GM15510 (cell line): ENCODE results near the gene MAGEA8.
"Not testable (repeated sequence)": the region's sequence is repeated elsewhere in the genome, so short reads cannot be mapped to it uniquely, and the experiment has no call there.

Source experiments
- POLR2A ChIP-seq: IDR thresholded peaks from 3 replicates; pipeline ENCODE4 v1.6.1; 2011; ENCODE audit warnings: borderline replicate concordance; ENCODE audit not compliant: insufficient read length; ENCODE audit errors: extremely low read depth

The MAGEA8 gene

DNA sequence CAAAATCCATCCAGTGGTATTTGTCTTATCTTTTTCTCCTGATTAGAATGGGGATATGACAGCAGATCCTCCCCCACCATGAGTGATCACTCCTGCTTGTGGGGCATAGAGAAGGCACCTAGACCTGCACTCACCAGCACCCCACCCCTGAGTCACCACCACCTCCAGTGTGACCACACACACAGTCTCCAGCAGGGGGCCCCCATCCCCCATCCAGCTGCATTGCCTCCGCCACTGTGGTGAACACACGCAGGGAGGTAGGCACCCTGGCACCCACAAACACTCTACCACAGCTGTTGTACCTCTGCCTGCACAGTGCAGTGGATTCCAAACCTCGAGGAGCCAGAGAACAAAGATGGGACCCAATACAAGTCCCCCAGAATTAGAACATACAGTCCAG lies 9.0 kb upstream of the MAGEA8 start:
- TF ChIP-seq POLR2A, result no peak

DNA sequence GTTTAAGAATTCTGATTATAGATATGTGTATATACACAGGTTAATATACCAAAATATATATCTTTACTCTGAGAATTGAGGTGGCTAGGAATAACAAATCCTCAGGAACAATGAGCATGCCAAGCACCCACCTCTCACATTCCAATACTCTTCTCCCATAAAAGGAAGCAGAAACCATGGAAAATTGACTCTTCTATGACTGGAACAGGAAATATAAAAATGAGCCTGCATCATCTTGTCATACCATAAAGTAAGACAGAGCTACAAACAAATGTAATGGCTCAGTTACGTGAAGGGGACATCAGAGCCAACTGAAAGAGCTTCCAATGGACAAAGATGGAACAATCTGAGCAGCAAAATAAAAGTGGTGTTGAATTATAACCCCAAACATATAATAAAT lies 3.8 kb upstream of the MAGEA8 start:
- TF ChIP-seq POLR2A, result no peak

DNA sequence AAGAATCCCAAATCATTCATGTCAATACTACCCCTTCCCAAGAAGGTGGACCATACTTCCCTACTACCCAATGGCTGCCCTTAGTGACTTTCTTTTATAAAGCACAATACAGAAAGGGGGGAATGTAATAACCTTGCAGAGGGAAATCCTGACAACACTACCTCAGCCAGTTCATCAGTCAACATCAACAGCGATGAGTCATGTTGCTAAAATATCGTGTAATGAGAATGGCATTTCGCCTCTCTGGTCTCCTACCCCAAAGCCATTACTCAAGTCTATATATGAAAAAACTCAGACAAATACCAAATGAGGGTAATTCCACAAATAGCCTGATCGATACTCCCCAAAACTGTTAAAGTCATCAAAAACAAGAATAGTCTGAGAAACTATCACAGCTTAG lies 3.3 kb upstream of the MAGEA8 start:
- TF ChIP-seq POLR2A, result no peak

DNA sequence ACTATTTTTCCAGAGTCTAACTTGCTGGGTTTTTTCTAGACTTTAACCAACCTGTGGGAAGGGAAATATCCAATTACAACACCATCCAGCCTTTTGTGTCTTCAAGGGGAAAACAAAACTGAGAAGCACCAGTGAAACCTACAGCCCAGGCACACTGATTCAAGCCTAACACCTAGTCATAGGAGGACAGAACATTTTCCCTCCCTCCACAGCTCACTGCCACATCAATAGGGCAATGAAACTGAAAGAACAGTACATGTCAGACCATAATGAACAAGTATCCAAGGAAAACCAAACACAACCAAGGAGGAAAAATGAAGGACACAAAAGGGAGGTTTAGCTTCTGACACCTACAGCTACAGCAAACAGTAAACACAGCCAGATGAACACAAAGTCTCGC lies 17.6 kb downstream of the MAGEA8 start:
- no peak for TF ChIP-seq POLR2A

DNA sequence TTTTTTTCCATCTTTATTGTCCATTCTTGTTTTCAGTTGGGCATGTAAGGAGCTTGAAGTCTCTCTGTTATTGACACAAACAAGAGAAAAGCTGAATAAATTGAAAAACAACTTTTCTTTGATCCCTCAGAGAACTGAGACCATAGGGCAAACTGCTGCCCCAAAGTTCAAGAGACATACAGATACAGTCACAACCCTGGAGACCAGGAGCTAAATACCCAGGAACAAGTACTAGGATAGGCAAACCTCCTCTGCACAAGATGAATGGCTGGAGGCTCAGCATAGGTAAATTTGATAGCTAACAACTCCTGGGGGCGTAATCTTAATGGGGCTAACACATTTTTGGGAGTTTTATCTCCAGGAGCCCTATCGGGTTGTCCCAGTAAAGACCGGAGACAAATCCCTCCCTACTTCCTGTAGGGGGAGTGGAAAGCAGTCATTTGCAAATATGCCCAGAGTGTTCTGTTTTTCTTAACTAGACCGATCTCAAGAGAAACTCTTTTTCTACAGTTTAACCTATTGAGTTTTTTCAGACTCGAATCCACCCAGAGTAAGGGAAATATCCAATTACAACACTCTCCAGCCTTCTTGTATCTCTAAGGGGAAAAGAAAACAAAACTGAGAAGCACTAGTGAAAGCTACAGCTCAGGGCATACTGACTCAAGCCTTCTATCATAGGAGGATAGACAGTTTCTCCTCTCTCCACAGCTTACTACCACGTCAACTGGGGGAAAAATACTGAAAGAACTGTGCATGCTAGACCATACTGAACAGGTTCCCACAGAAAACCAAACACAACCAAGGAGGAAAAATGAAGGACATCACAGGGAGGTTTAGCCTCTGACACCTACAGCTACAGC lies 23.1 kb downstream of the MAGEA8 start:
- no peak for TF ChIP-seq POLR2A

DNA sequence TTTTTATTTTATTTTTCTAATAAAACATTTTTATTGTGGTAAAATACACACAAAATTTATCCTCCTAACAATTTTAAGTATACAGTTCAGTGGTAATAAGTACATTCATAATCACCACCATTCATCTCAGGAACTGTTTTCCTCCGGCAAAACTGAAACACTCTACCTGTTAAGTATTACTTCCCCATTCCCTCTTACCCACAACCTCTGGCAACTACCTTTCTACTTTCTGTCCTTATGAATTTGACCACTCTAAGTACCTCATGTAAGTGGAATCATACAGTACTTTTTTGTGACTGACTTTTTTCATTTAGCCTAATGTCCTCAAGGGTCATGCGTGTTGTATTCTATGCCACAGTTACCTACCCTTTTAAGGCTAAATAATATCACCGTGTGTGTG lies 27.3 kb downstream of the MAGEA8 start:
- no peak for TF ChIP-seq POLR2A

DNA sequence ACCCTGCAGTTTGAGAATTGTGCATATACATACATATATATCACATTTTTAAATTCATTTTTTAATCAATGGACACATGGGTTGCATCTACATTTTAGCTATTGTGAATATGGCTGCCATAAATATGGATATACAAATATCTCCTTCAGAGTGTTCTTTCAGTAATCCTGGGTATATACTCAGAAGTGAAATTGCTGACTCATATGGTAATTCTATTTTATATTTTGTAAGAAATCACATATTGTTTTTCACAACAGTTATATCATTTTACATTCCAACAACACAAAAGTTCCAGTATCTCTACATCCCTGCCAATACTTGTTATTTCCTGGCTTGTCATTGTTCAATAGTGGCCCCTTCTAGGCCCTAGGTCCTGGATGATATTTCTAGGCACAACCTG lies 27.7 kb downstream of the MAGEA8 start:
- no peak for TF ChIP-seq POLR2A

DNA sequence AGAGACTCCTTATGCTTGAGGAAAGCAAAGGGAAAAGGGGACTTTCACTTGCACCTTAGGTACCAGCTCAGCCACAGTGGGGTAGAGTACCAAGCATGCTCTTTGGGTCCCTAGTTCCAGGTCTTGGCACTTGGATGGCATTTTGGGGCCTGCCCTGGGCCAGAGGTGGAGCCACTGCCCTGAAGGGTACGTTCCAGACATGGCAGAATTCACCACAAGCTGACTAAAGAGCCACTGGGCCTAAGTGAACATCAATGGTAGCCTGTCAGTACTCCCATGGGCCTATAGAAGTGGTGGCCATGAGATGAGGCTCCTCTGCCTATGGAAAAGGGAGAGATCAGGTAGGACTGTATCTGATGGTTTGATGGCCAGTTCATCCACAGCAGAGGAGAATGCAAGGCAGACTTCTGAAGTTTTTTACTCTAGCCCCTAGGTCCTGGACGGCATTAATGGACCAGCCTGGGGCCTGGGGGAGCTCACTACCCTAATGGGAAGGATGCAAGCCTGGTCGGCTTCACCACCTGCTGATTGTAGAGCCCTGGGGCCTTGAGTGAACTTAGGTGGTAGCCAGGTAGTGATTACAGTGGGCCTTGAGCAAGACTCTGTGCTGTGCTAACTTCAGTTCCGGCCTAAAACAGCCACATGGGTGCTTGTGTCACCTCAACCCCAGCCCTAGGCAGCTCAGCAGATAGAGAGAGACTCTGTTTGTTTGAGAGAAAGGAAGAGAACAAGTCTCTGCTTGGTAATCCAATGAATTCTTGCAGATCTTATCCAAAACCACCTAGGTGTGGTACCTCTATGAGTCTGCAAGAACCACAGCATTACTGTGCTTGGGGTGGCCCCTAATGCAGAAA lies 28.6 kb downstream of the MAGEA8 start:
- TF ChIP-seq POLR2A, result no peak

DNA sequence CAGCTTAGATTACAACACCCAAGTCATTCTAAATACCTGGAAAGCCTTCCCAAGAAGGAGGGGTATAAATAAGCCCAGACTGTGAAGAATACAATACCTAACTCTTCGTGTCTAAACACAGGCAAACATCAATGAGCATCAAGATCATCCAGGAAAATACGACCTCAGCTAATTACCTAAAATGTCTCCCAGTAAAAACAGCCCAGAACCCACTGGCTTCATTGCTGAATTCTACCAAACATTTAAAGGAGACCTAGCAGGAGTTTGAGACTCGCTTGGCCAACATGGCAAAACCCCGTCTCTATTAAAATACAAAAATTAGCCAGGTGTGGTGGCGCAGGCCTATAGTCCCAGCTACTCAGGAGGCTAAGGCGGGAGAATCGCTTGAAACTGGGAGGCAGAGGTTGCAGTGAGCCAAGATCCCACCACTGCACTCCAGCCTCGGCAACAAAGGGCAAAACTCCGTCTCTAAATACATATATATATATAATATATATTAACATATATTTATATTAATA lies 29.3 kb downstream of the MAGEA8 start:
- TF ChIP-seq POLR2A, result no peak

DNA sequence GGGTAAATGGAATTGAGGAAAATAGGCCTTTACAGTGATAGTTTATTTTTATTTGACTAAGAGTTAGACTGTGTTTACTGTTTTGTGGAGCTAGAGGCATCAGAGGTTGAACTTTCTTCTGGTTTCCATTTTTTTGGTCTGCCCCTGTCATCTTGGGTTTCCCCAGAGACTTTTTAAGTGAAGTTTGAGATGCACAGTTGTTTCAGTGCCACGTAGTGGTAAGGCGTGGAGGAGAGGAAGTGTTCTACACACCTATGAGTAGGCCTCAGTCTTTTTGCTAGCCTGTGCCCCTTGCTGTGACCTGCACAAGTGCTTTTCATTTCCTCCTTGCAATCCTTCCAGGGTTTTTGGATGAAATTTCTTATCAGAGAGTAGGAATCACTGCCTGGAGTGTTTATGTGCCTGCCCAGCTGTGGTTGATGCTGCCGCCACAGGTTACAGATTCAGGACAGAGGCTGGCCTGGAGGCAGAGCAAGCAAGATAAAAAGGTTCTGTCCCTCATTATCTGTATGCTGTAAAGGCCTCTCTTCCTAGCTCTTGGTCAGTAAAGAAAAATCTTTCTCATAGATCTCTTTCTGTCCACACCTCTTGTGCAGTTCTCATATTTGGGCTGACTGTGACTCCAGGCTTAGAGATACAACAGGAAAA lies 35.9 kb downstream of the MAGEA8 start:
- TF ChIP-seq POLR2A, result no peak

DNA sequence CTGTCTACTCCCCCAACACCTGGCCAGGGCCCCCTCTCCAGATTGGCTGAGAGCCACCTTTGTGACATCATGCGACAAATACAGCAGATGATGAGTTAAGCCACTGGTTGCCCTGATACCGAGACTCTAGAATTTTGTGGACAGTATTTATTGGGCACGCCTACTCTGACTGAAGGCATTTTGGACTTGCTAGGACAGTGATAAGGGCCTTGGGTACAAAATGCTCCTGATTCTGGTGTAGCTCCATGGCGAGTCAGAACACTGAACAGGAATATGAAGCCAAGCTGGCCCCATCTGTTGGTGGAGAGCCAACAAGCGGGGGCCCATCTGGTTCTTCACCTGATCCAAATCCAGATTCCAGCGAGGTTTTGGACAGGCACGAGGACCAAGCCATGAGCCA lies 48.4 kb downstream of the MAGEA8 start, which contains the start of gene HSFX4:
Gene HSFX4, plus strand, starts transcription at position 174 of the 400 bp plus-strand sequence. Its CDS starts 72 bp downstream, at position 246.
- TF ChIP-seq POLR2A, result not testable (repeated sequence)
